GM21528 (cell line): ENCODE measurements around the gene PRND.

Source experiments
- ATAC-seq: cut with Tn5 transposase; IDR thresholded peaks from one replicate; pipeline ENCODE4 v1.9.1; 2021; ENCODE audit warnings: mild to moderate bottlenecking, moderate library complexity; ENCODE audit not compliant: unreplicated experiment, low FRiP score

The PRND gene

DNA sequence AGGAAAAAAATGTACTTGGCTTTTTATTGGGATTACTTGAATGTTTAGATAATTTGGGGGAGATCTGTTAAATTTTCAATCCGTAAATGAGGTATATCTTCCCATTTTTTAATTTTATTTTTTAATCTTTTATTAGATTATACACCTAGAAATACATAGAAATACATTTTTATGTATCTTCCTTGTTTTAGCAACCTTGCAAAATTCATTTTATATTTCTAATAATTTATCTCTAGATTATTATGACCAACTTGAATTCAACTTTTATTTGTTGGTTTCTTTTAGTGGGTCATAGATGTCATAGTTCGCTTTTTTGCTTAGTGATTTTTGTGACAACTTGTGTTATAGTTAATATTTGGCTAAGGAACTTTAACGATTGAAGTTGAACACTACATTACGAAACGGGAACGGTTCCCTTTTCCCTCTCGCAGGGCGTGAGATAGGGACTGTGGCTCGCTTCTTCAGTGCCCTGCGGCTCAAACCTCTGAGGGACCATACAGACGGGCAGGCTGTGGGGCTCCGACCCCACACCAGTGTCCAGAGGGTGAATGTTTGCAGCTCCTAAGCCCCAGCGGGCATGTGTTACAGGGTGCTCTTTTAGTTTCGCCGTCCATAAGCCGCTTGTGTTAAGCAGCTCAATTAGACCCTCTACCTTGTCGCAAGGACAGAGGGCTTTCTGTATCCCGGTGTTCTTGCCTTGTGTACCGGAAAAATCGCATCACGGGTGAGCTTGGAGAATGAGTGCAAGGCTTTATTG is 53.8 kb downstream of the PRND start:
- ATAC-seq, result no peak

DNA sequence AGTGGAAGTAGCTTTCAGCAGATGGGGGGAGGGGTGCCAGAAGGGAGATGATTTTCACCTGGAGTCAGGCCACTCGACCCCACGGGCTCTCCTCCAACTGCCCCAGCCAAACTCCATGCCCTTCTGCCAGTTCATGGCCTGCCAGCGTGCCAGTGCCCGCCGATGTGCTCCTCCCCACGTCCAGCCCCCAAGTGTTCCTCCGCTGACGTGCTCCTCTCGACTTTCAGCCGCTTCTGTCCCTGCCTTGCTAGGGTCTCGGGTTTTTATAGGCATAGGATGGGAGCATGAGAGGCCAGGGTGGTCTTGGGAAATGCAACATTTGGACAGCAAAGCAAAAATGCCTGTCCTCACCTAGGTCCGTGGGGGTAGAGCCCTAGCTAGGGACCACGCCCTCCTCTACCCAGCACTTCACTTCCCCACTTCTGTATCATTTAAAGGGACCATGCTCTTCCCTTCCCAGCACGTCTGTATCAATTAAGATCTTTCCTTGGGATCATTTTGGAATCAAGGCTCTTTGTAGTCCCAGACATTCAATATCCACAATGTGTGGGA is 54.4 kb downstream of the PRND start:
- ATAC-seq, result no peak
